ENCODE data around the gene LGALSL.

LGALSL gene

DNA sequence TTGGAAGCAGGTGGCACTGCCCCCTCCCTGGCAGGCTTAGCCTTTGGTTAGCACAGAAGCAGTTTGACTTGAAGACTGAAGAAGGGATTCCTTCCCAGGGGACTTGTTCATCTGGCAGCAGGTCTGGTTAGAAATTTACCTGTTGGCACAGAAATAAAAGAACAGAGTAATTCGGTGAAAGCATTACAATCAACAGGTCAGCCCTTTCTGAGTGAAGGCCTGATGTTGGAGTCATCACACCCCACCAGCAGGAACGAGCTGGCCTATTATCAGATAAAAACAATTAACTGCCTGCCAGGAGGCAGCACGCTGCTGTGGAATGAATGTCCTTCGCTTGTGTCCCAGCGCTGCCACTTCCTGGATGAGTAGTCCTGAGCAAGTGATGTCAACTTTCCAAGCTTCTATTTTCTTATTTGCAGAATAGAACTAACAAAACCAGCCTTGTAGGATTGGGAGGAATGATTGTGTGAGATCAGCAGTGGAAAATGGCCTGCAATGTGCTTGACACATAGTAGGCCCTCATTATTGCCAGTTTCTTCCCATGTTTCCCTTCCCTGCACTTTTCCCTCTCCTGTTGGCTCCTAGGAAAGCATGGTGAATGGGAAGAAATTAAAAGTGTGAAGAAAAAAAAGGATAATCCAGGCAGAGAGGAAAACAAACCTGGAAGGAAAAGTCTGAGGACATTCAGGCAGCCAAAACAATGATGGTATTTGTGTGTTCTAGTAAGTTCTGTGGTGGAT is 29.0 kb downstream of the LGALSL start:
- peak; percentile 22 for DNase-seq (ENCODE audit: low read depth)
- no peak for TF ChIP-seq CTCF (IDR thresholded peaks at IDR 0.05; ENCODE audit: low read length, missing control alignments)
- no peak overlapping the region for H3K4me3 ChIP-seq (replicated peaks; ENCODE audit: low read depth, low read length)

- H3K4me3 ChIP-seq (replicated peaks; ENCODE audit: low read depth, low read length) = no peak overlapping the region
- no peak for TF ChIP-seq CTCF (IDR thresholded peaks at IDR 0.05; ENCODE audit: low read length, missing control alignments)
- DNase-seq (ENCODE audit: low read depth) = no peak
These were observed 31.4 kb downstream of the LGALSL start for GRCh38 chr2:64485331-64485730.

DNA sequence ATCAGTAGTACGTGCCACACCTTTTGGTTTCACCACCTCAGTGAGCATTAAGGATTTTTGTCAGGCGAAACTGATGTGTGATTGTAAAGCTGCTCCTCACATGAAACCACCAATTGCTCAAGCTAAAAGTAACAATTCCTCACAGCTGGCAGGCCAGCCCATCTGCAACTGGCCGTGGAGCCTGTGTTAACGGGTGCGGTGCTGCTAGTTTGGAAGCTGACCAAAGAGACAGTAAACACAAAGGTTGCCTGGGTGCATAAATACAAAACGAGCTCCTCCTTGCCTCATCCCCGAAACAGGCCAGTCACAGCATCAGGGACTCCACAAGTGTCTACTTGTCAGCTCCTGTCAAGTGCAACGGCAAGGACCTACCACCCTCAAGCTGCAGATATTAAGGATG is 32.0 kb downstream of the LGALSL start:
- no peak overlapping the region for H3K4me3 ChIP-seq (replicated peaks; ENCODE audit: low read depth, low read length)
- TF ChIP-seq CTCF (IDR thresholded peaks at IDR 0.05; ENCODE audit: low read length, missing control alignments) = no peak
- DNase-seq (ENCODE audit: low read depth) = peak; percentile 36

DNA sequence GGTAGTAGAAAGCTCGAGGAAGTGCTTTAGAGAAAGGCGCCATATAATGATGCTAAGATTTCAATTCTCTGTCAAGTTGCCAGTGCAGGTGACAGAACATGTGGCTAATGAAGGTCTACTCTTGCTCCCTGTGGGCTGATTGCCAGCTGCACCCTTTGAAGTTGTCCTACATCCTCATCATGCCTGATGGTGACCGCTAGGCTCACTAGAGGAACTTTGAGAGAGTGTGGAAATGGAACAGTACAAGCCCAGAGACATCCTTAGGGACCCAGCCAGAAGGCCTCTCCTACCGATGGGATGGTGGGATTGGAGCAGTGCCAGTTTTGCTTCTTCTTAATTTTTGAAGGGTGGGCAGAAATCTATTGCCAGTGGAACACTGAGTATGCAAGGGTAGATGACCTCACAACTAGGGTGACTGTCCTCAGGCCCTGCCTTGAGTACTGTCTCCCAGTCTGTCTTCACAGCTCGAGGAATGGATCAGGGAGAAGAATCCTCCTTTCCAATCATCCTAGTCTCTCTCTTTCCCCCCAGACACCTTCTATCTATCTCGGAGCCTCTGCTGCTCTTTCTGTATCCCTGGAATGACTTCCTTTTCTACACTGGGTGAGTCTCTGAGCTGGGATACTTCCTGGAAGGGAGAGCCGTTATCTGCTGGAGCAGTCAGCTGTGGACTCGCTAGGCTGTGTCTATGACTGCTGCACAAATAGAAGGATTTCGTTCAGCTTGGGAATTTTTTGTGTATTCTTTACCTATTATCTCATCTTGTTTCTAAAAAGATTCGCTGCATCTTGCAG is 33.5 kb downstream of the LGALSL start:
- TF ChIP-seq CTCF (IDR thresholded peaks at IDR 0.05; ENCODE audit: low read length, missing control alignments) = no peak
- DNase-seq (ENCODE audit: low read depth) = no peak
- H3K4me3 ChIP-seq (replicated peaks; ENCODE audit: low read depth, low read length) = no peak overlapping the region

DNA sequence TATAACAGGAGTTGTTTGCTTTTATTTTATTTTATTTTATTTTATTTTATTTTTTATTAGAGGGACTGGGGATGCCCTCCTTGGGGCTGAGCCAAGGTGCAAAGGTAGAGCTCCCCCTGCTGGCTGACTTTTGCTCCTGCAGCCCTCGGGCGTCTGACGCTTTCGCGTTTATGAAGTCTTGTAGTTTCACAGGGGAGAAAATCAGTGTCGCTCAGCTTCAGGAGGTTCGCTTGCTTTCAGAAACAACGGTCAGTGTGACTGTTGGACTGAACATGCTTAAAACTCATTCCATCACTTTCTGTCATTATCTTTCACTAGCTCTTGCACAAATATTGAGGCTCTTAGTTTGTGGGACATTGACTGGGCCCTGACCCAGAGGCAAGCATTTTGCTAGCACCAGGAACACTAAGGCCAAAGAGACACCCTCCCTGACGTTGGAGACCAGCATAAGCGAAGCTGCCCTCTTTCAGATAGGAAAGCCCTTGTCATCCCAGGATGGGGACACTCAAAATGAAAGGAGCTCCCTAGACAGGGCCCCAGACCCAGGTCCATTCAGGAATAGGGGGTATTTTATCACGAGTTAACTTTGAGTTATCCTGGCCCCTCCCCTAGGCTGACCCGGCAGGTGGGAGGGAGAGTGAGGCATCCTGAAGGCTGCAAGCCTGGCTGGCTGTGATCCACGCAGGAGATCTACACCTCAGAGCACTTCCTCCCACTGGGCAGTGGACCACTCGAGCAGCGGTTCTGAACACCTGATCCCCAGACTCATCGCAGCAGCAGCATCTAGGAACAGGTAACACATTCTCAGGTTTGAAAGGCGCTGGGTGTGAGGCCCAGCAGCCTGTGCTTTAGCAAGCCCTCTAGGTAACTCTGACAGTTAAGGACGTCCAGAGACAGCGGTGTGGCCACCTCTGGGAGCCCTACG is 34.4 kb downstream of the LGALSL start:
- peak; percentile 75 for DNase-seq (ENCODE audit: low read depth)
- H3K4me3 ChIP-seq (replicated peaks; ENCODE audit: low read depth, low read length) = no peak overlapping the region
- TF ChIP-seq CTCF (IDR thresholded peaks at IDR 0.05; ENCODE audit: low read length, missing control alignments) = peak; percentile 93

DNA sequence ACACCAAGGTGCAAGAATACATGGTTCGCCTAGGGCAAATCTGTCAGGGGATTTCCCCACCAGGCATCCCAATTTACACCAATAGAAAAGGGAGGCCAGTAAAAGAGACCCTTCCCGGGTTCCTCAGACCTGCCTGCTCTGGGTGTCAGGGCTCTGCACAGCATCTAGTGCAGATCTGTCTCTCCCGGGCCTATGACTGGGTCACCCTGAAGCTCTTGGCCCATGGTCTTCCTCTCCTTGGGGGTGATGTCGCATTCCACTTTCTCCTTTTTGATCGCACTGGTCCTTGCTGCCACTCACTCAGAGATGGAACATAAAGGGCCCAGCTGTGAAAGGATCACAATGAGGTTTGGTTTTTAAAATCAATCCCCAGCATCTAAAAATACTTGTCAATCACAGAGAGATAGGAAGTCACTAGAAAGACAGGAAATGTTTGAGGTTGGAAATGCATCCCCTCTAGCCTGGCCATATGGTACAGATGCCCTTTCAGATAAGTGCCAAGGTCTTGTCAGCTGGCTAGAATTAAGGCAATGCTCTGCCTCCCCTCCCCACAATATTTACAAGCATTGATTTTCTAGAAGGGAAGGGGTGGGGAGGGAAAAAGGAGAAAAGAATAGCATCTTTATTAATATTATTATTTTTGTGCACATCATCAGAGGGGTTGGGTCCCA is 35.3 kb downstream of the LGALSL start:
- no peak for TF ChIP-seq CTCF (IDR thresholded peaks at IDR 0.05; ENCODE audit: low read length, missing control alignments)
- no peak for DNase-seq (ENCODE audit: low read depth)
- no peak overlapping the region for H3K4me3 ChIP-seq (replicated peaks; ENCODE audit: low read depth, low read length)

Measured in fibroblast of pulmonary artery (primary cell).